Glomerular visceral epithelial cell (primary cell): ENCODE data around the gene PRKCH.

Experiments
- DNase-seq: peaks from one replicate; pipeline ENCODE4 v3.0.0-alpha.2; 2016; ENCODE audit errors: extremely low spot score

The PRKCH gene

GRCh38 chr14:61585598-61586543 is 264.5 kb downstream of the PRKCH start:
- DNase-seq = peak; percentile 61

DNA sequence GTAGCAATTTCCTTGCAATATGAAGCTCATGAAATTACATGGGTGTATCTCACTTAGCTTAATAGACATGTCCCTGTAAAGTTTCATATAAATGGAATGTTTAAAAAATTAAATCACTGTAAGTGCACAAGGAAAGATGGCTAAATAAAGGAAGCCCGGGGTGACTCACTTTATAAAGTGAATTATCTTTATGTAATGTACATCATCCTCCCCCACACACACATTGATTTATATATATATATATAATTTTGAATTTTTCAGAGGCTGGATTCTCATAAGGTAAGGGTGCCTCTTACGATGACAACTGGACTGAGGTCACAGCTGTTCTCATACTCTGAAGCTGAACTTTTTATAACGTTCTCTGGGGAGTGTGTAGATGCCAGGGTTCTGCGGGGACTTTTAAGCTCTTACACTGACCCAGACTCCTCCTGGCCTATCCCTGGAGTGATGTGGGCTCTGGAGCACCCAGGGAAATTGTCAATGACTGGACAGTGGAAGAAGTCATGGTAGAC is 265.2 kb downstream of the PRKCH start:
- DNase-seq = no peak

DNA sequence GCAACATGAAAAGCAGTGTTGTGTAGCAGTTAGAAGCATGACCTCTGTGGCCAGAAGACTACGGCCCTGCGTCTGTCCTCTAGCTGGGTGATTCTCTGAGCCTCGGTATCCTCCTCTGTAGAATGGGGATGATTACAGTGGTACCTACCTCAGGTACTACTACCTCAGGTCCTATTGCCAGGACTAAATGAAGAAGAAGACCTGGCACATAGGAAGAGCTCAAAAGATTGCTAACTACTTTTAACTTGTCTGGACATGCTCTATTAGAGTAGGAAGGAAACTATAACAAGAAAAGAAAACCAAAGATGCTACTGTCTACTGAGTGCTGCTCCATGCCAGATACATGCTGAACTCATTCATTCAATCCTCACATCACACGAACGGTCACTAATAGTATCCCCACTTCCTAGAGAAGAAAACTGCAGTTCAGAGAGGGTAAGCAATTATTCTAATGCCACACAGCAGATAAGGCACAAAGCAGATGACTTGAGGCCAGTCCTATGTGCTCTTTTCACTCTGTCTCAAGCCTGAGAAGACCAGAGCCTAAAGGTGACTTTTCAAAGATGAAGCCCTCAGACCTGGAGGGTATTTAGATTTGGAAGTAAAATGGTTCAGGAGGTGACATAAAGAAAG is 265.8 kb downstream of the PRKCH start:
- DNase-seq = no peak

- DNase-seq = no peak
Measured at GRCh38 chr14:61588419-61588901, 267.1 kb downstream of the PRKCH start.

DNA sequence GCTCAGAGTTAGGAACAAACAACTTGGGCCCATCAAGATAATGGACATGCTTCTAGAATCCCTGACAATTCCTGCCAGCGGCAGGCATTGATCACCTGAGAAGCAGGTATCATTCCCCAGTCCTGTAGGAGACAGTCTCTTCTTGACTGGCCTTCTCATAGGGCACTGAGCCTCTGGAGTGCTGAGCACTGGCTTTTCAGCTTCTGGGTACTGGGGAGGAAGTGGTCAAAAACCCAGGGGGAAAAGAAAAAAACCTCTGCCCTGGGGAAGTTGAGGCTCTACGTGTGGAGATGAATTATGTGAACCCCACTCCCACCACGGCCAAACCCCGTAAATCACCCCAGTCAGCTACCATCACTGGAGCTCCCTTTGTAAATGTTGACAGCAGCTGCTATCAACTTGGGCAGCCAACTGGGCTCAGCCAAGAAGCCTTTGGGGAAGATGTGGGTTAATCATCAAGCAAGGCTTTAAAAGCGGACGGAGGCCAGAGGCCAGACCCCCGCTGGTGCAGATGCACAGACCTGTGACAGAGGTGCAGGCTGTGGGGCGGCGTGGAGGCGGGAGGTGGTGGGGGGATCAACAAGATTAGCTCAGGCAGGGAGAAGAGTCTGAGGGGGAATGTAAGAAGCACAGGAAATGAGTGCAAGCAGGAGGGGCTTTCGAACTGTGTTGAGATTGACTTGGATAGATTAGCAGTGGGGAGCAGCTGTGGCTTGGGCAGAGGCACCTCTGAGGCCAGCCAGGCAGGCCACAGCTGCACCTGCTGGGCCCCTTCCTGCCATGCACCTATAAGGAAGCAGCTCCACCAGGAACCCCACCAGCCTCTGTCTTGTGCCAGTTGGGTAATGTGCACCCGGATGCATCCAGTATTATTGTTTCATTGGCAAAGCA is 268.6 kb downstream of the PRKCH start:
- DNase-seq = peak; percentile 60

DNA sequence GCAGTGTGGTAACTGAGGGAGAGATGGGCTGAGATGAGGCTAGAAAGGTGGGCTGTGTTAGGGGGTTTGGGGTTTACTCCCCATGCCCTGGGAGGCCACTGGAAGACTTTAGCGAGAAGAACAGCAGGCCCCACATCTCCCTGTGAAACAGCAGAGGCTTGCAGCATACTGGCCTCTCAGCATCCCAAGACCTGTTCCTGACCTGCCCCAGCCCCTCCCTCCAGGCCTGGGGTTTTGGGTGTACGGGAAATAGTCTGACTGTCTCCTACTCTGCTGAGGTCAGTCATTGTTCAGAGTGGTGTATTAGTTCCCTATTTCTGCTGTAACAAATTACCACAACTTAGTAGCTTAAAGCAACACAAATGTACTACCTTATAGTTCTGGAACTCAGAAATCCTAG is 270.5 kb downstream of the PRKCH start:
- no peak for DNase-seq

DNA sequence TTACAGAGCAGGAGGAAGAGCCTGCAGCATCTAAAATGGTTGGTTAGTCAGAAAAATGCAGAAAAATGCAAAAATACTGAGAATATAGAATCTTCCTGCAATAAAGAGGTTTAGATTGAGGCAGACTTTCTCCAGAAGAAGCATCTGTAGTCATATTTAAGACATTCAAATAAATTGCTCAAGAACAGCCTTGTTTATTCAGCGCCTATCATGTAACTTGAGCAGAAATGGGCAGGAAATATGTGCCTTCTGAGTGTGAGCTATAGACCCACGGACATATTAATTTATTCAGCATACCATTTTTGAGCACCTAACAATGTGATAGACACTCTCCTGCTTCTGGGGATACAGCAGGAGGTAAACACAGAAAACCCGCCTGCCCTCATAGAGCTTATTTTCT is 272.0 kb downstream of the PRKCH start:
- no peak for DNase-seq

DNA sequence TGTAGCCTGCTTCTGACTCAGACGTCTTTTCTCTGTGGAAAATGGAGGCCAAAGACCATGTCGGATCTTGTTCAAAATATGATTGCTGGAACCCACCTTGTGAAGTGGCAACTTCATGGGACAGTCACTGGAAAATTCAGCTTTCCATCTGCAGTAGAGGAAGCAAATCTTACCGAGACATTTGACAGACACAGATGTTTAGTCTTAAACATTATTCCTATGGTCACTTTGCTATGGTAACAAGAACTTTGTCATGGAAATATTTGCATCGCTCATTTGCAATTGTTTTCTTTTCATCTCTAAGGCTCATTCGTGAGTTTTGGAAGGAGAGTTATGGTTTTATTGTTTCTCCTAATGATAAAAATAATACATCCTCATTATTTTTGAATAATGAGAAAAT is 275.6 kb downstream of the PRKCH start:
- DNase-seq = no peak

GRCh38 chr14:61598980-61599379 is 277.6 kb downstream of the PRKCH start:
- no peak for DNase-seq

DNA sequence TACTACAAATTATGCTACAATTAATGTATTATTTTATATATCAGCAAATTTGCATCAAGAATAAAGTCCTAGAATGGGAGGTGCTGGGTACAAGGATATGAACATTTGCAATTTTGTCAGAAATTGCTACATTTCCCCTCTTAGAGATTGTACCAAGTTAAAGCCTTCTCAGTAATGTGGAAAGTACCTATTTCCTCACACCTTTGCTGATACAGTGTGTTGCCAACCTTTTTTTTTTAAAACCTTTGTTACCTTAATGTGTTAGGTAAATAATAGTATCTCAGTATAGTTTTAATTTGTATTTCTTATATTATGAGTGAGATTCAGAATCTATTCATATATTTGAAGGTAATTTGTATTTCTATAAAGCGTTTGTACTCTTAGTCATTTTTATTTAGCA is 278.6 kb downstream of the PRKCH start:
- DNase-seq = no peak
